ENCODE data around the gene LRRN2. TPM values are rescaled to one million over a fixed set of nuclear protein-coding genes. Genes with fewer than 3 reads are reported as not detected.

LRRN2 gene
- total RNA-seq, 1 experiment from 2014 or later, result 5.8 TPM

- no peak overlapping the region for H4K5ac ChIP-seq (ENCODE audit: insufficient read length, low read depth, low read length)
- no peak for DNase-seq
- no peak overlapping the region for H3K14ac ChIP-seq (ENCODE audit: insufficient read depth, low read length)
- Mint-ChIP-seq H3K4me1 (peaks cover 28 to 39% of the 10 kb centered on the region in 2 experiments), H3K36me3 (ENCODE audit: insufficient read depth in 1 of 3, low read depth in 3 of 3) (no peaks in the 10 kb centered on the region), H3K4me3 (no peak overlapping the region), H3K27ac (0 out of 7 replicates have a peak overlapping the region, but pooled peaks of 1 of the 3 experiments have one; percentile 18), H3K9me3 (no peaks in the 10 kb centered on the region; a peak in 2 of 5 replicates), H3K27me3 (ENCODE audit: low read depth) (no peaks in the 10 kb centered on the region; the same call in 1 of the 2 replicates)
- no peaks in the 10 kb centered on the region for H4K20me1 ChIP-seq (ENCODE audit: control insufficient read depth, insufficient read depth, insufficient read length)
- no peak overlapping the region for H2BK120ac ChIP-seq (ENCODE audit: low read depth, low read length, poor library complexity, severe bottlenecking)
- H4K8ac ChIP-seq (replicated peaks; ENCODE audit: insufficient read length, low read depth, low read length), result no peak overlapping the region
- H3K23me2 ChIP-seq (ENCODE audit: insufficient read length, low read depth, low read length, poor library complexity, severe bottlenecking), result no peaks in the 10 kb centered on the region
- H2BK15ac ChIP-seq (ENCODE audit: low read depth, low read length), result no peak overlapping the region
- H3K4me2 ChIP-seq (ENCODE audit: insufficient read depth, insufficient read length, low read length), result no peak overlapping the region
- no peak overlapping the region for H3T11ph ChIP-seq (ENCODE audit: low read length)
- no peaks in the 10 kb centered on the region for H3K79me1 ChIP-seq (ENCODE audit: insufficient read depth, low read depth, low read length, poor library complexity, severe bottlenecking)
- H3K23ac ChIP-seq (ENCODE audit: insufficient read length, low read depth, low read length), result no peak overlapping the region
- H3K9ac ChIP-seq (ENCODE audit: extremely low read depth, insufficient read length, low read length), result no peak overlapping the region
- H3K27ac ChIP-seq (ENCODE audit: insufficient read length, low read depth, low read length), result no peak overlapping the region
- no peak overlapping the region for H3K4ac ChIP-seq (ENCODE audit: low read depth, low read length)
- peak overlapping the region; percentile 17 for H3K56ac ChIP-seq (ENCODE audit: insufficient read length, low read depth, low read length)
- WGBS (ENCODE audit: extremely low coverage, insufficient read length, low lambda C conversion rate), result no CpG with 5 or more reads among the region's 5 CpGs
- peaks cover 11% of the 10 kb centered on the region for H3K4me1 ChIP-seq (ENCODE audit: insufficient read depth, low read length)
- TF ChIP-seq CTCF (conservative IDR thresholded peaks at IDR 0.05), result no peak
- no peak overlapping the region for H2BK12ac ChIP-seq (ENCODE audit: insufficient read length, low read depth, low read length)
- no peak overlapping the region for H2BK20ac ChIP-seq (ENCODE audit: low read depth, low read length, poor library complexity, severe bottlenecking)
- H3K9me3 ChIP-seq (ENCODE audit: control insufficient read depth, low read depth, low read length), result no peaks in the 10 kb centered on the region
- no peaks in the 10 kb centered on the region for H3K27me3 ChIP-seq (ENCODE audit: insufficient read depth, low read length)
- no peak overlapping the region for H2AK5ac ChIP-seq (ENCODE audit: insufficient read length, low read length)
- no peak overlapping the region for H3K18ac ChIP-seq (ENCODE audit: insufficient read length, low read depth, low read length)
- H2BK5ac ChIP-seq (ENCODE audit: insufficient read length, low read length), result no peak overlapping the region
- H2AFZ ChIP-seq (ENCODE audit: low read length), result no peak overlapping the region
- no peaks in the 10 kb centered on the region for H3K79me2 ChIP-seq (ENCODE audit: insufficient read depth, low read length)
- H4K91ac ChIP-seq (ENCODE audit: insufficient read length, low read depth, low read length), result no peak overlapping the region
These were observed 96.7 kb downstream of the LRRN2 start for GRCh38 chr1:204588826-204589225.
